ENCODE data around the gene ITSN1. TPM values are rescaled to one million over a fixed set of nuclear protein-coding genes. Genes with fewer than 3 reads are reported as not detected.
"Not testable (repeated sequence)": the region's sequence is repeated elsewhere in the genome, so short reads cannot be mapped to it uniquely, and the experiment has no call there.

The ITSN1 gene
- total RNA-seq, 3 donors from 2014 or later = 2.1 to 2.5 (median 2.4) TPM

DNA sequence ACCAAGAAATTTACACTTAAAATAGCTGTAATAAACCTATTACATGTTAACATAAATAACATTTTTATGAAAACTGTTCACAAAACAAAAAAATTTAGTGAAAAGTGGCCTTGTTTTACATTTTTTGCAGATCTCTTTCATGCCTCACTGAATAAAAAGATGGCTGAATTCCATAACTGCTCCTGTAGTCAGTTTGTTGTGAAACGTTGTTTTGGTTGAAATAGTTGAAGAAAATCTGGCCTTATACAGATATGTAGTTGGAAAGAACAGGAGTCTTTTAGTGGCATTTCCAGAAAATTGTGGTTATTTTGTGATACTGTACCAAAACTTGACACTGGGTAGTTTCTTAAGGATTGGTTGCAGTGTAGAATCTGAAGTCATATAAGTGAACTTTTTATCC lies 18.1 kb downstream of the ITSN1 start:
- Mint-ChIP-seq H3K4me1 (ENCODE audit: low read depth) (no peaks in the 10 kb centered on the region), H3K9me3 (peaks cover 10% of the 10 kb centered on the region), H3K4me3 (no peak overlapping the region), H3K27me3 (ENCODE audit: low read depth) (peaks cover 10% of the 10 kb centered on the region), H3K36me3 (ENCODE audit: insufficient read depth) (no peaks in the 10 kb centered on the region)
- ATAC-seq (no peak), DNase-seq (no peak)

DNA sequence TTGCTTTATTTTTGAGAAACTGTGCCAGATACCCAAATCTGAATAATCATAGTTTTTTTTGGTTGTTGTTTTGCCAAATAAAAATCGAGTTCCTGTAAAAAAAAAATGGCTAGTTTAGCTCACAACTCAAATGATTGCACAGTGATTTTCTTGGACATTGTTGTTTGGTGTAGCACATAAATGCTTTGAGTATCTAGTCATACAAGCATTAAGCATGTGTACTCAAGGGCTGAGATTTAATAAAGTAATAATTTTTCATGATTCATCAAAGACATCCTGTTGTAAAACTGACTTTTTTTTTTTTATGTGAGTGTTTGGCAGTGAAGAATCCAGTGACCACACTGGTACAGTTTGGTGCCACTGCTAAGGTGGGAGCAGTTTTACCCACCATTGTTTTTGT lies 18.8 kb downstream of the ITSN1 start:
- ATAC-seq (no peak), DNase-seq (no peak)
- H3K4me1 Mint-ChIP-seq (ENCODE audit: low read depth) = no peaks in the 10 kb centered on the region
- no peak overlapping the region for H3K4me3 Mint-ChIP-seq
- no peaks in the 10 kb centered on the region for H3K36me3 Mint-ChIP-seq (ENCODE audit: insufficient read depth)
- peaks cover 8% of the 10 kb centered on the region for H3K27me3 Mint-ChIP-seq (ENCODE audit: low read depth)
- peaks cover 10% of the 10 kb centered on the region for H3K9me3 Mint-ChIP-seq

DNA sequence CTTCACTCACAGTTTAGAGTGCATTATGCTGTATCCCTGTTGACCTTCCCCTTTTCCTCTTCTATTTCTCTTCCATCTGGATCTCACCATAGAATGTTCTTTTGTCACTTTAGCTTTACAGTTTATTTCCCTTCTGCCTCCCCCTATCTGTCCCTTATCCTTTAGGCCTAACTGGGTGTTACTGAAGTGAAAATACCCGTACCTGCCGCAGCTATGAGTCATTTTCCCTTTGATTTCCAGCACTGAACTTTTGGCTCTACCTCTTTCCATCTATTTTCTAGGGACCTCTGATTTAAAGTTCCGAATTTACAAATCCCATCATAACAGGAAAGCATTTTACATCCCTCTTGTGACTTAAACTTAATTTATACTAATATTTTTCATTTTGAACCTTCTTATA lies 19.7 kb downstream of the ITSN1 start:
- no peak for DNase-seq
- peaks cover 10% of the 10 kb centered on the region for H3K9me3 Mint-ChIP-seq
- H3K4me1 Mint-ChIP-seq (ENCODE audit: low read depth) = no peaks in the 10 kb centered on the region
- peaks cover 7% of the 10 kb centered on the region for H3K27me3 Mint-ChIP-seq (ENCODE audit: low read depth)
- H3K36me3 Mint-ChIP-seq (ENCODE audit: insufficient read depth) = no peaks in the 10 kb centered on the region
- ATAC-seq = no peak
- no peak overlapping the region for H3K4me3 Mint-ChIP-seq

DNA sequence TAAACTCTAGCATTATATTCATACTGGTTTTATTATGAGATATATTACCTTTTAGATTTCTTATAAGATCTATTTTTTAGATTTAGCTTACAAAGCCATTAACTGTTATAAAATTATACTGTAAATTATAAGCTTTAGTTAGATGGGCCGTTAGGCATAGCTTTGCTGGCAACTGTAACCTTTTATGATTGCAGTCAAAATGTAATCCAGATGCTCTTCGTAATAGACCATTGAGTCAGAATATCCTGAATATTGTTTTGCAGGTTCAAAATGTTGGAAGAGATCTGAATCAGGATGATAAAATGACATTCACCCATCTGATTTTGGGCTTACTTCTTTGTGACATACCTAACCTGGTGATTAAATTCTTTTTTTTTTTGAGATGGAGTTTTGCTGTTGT lies 20.9 kb downstream of the ITSN1 start:
- Mint-ChIP-seq H3K4me1 (ENCODE audit: low read depth) (no peaks in the 10 kb centered on the region), H3K36me3 (ENCODE audit: insufficient read depth) (no peaks in the 10 kb centered on the region), H3K27me3 (ENCODE audit: low read depth) (peaks cover 3% of the 10 kb centered on the region), H3K4me3 (no peak overlapping the region), H3K9me3 (peaks cover 10% of the 10 kb centered on the region)
- DNase-seq = no peak
- ATAC-seq = no peak

DNA sequence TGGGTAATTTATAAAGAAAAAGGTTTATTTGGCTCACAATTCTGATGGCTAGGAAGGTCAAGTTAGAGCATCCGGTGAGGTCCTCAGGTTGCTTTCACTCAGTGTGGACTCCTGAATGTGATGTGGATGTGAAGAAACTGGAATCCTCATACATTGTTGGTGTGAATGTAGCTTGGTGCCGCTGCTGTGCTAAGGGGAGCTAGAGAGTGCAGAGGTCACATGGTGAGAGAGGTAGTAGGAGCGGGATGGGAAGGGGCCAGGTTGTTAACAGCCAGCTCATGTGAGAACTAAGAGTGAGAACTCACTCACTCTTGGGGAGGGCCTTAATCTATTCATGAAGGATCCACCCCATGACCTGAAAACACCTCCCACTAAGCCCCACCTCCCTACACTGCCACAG lies 21.8 kb downstream of the ITSN1 start:
- Mint-ChIP-seq H3K4me3 (no peak overlapping the region), H3K9me3 (peaks cover 10% of the 10 kb centered on the region), H3K27me3 (ENCODE audit: low read depth) (peaks cover 2% of the 10 kb centered on the region), H3K4me1 (ENCODE audit: low read depth) (no peaks in the 10 kb centered on the region), H3K36me3 (ENCODE audit: insufficient read depth) (no peaks in the 10 kb centered on the region)
- no peak for ATAC-seq
- DNase-seq = no peak

DNA sequence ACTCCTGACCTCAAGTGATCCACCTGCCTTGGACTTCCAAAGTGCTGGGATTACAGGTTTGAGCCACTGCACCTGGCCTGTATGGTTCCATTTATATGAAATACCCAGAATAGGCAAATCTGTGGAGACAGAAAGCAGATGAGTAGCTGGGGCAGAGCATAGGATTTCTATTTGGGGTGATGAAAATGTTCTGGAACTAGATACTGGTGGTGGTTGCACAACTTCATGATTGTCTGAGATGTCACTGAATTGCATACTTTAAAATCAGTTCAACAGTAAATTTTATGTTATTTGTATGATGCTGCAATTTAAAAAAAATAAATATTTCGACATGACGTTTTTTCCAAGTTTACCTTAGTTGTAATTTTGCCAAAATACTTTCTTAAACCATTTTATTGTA lies 23.9 kb downstream of the ITSN1 start:
- Mint-ChIP-seq H3K9me3 (peaks cover 8% of the 10 kb centered on the region), H3K36me3 (ENCODE audit: insufficient read depth) (no peaks in the 10 kb centered on the region), H3K4me3 (no peak overlapping the region), H3K27me3 (ENCODE audit: low read depth) (no peaks in the 10 kb centered on the region), H3K4me1 (ENCODE audit: low read depth) (no peaks in the 10 kb centered on the region)
- no peak for ATAC-seq
- no peak for DNase-seq

DNA sequence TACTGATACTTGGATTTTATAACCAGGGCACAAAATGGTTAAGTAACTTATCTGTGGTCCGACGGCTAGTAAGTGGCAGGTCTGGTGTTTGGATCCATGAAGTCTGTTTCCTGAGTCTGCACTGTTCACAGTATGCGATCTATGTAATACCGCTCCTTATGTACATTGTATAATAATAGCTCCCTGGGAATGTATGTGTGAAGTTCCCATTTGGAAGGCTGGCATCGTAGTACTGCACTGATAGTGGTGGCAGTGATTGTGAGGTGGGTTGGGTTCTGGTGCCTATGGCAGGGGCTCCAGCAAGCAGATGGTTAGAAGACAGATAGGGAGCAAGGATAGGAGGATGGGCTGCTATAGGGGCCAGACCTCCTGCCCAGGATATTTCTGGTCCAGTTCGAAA lies 25.3 kb downstream of the ITSN1 start:
- Mint-ChIP-seq H3K4me1 (ENCODE audit: low read depth) (no peaks in the 10 kb centered on the region), H3K9me3 (no peaks in the 10 kb centered on the region), H3K4me3 (no peak overlapping the region), H3K27me3 (ENCODE audit: low read depth) (no peaks in the 10 kb centered on the region), H3K36me3 (ENCODE audit: insufficient read depth) (no peaks in the 10 kb centered on the region)
- DNase-seq = no peak
- ATAC-seq = no peak

DNA sequence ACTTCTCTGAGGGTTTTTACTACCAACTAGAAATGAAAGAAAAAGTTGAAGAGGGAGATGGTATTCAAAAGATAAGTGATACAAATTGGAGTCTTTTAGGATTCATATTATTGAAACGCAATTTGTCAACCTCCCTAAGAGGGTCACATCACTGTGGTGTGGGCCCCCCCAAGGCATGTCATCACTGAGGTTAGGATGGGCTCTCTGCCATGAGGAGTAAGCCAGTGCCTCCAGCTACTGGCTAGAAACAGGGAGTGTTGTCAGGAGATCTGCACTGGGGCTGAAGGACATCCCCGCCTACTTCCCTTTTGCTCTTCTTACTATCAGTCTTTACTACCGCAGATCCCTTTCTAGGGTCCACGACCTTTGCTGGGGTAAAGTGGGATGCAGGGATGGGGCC lies 25.9 kb downstream of the ITSN1 start:
- Mint-ChIP-seq H3K4me1 (ENCODE audit: low read depth) (no peaks in the 10 kb centered on the region), H3K27me3 (ENCODE audit: low read depth) (no peaks in the 10 kb centered on the region), H3K36me3 (ENCODE audit: insufficient read depth) (no peaks in the 10 kb centered on the region), H3K9me3 (no peaks in the 10 kb centered on the region), H3K4me3 (no peak overlapping the region)
- DNase-seq = no peak
- no peak for ATAC-seq

DNA sequence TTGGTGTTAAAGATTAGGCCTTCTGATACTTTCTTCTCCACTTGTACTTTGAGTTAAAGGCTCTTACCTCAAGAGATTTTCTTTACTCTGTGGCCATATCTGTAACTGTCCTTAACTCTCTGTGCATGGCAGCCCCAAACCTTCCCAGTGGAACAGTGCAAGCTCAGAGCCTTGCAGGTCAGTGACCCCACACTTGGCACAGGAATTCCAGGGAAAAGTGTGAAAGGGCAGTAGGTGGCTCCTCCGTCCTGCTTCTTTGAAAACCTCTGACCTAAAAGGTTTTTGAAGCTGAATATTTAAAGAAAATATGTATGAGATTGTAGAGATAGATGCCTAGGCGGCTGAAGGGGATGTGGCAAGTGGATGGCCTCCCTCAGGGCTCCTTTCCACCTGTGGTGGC lies 26.3 kb downstream of the ITSN1 start:
- no peaks in the 10 kb centered on the region for H3K36me3 Mint-ChIP-seq (ENCODE audit: insufficient read depth)
- H3K27me3 Mint-ChIP-seq (ENCODE audit: low read depth) = no peaks in the 10 kb centered on the region
- no peak overlapping the region for H3K4me3 Mint-ChIP-seq
- DNase-seq = no peak
- H3K4me1 Mint-ChIP-seq (ENCODE audit: low read depth) = no peaks in the 10 kb centered on the region
- no peaks in the 10 kb centered on the region for H3K9me3 Mint-ChIP-seq
- ATAC-seq = no peak

DNA sequence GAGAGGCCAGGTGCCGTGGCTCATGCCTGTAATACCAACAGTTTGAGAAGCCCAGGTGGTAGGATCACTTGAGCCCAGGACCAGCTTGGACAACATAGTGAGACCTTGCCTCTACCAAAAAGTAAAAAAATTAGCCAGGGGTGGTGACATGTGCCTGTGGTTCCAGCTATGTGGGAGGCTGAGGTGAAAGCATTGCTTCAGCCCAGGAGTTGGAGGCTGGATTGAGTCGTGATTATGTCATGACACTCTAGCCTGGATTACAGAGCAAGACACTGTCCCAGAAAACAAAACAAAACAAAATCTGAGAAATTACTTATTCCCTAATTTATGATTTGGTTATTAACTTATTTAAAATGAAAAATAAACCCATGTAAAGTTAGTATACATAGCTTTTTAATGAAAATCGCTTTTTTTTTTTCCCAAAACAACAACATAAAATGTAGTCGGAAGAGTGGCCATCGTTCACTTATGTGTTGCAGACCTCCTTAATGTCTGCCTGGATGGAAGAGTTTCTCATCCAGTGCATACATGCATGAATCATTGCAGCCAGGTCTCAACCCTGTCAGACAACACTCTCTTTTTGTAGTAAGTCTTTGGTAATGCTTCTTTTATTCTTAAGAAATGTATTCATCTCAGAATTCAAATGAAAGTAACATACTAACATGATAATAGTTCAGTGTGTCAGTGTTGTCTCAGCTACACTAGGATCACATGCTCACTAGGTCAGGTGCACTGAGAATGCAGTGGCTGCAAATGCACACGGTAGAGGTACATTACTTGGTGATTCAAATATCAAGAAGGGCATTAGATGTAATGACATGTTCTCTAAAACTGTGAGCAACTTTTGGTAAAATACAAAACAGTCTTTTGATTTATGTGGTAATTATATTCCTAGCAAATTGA lies 28.0 kb downstream of the ITSN1 start:
- Mint-ChIP-seq H3K36me3 (ENCODE audit: insufficient read depth) (no peaks in the 10 kb centered on the region), H3K4me1 (ENCODE audit: low read depth) (no peaks in the 10 kb centered on the region), H3K4me3 (no peak overlapping the region), H3K27me3 (ENCODE audit: low read depth) (no peaks in the 10 kb centered on the region), H3K9me3 (no peaks in the 10 kb centered on the region)
- ATAC-seq (no peak), DNase-seq (no peak)

DNA sequence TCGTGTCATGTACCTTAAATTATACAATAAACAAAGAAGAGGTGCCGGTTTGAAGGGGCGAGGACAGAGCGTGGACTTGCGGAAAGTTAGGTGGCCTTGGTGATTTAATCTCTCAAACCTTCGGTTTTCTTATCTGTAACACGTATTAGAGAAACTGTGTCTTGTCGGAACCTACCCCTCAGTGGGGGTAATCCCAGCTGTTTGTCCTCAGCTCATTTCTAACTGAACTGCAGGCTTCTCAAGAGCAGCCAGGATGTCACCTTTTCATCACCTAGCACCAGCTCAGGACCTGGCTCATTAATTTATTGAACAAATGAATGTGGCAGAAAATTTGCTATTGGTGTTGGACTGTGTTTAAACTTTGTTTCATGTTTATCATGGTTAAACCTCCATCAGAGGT lies 31.2 kb downstream of the ITSN1 start:
- H3K9me3 Mint-ChIP-seq = no peaks in the 10 kb centered on the region
- DNase-seq = no peak
- no peaks in the 10 kb centered on the region for H3K4me1 Mint-ChIP-seq (ENCODE audit: low read depth)
- no peak overlapping the region for H3K4me3 Mint-ChIP-seq
- H3K27me3 Mint-ChIP-seq (ENCODE audit: low read depth) = peaks cover 5% of the 10 kb centered on the region
- ATAC-seq = no peak
- H3K36me3 Mint-ChIP-seq (ENCODE audit: insufficient read depth) = no peaks in the 10 kb centered on the region

DNA sequence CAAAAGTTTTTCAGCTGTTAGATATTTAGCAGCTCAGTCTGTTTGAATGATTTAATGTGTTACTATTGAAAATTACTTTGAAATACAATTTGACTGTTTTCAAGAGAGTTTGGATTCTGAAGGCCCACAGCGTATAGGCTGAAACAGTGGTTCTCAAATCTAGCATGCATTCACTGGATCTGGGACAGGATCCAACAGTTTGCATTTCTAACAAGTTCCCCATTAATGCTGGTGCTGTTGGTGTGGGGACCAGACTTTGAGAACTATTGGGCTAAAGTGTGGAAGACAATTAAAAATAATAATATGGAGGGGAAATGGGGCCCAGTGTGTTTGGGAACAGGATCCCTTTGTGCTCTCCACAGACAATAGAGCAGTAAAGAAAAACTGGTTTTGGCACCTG lies 31.9 kb downstream of the ITSN1 start:
- Mint-ChIP-seq H3K36me3 (ENCODE audit: insufficient read depth) (no peaks in the 10 kb centered on the region), H3K9me3 (no peaks in the 10 kb centered on the region), H3K4me3 (no peak overlapping the region), H3K27me3 (ENCODE audit: low read depth) (peaks cover 5% of the 10 kb centered on the region), H3K4me1 (ENCODE audit: low read depth) (no peaks in the 10 kb centered on the region)
- DNase-seq (no peak), ATAC-seq (no peak)

DNA sequence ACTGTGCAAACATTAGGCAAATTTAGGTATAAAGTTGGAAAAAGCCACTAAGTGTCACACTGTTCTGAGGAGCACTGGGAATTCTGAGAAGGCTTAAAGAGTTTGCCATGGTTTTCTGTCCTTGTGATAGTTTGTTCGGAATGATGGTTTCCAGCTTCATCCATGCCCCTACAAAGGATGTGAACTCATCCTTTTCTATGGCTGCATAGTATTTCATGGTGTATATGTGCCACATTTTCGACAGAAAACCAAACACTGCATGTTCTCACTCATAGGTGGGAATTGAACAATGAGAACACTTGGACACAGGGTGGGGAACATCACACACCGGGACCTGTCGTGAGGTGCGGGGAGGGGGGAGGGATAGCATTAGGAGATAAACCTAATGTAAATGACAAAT lies 34.4 kb downstream of the ITSN1 start:
- not testable (repeated sequence) for H3K4me3 Mint-ChIP-seq; ATAC-seq; DNase-seq; H3K36me3 Mint-ChIP-seq (ENCODE audit: insufficient read depth); H3K4me1 Mint-ChIP-seq (ENCODE audit: low read depth); H3K9me3 Mint-ChIP-seq; H3K27me3 Mint-ChIP-seq (ENCODE audit: low read depth)

DNA sequence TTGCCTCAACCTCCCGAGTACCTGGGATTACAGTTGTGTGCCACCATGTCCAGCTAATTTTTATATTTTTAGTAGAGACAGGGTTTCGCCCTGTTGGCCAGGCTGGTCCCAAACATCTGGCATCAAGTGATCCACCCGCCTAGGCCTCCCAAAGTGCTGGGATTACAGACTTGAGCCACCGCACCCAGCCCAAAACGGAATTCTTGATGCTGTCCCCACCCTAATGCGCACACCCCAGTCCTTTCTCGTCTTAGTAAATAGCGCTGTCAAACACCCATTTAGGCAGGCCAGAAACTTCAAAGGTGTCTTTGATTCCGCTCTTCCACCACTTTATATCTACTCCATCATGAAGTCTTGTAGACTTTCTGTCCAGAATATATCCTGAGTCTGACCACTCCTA lies 35.1 kb downstream of the ITSN1 start:
- Mint-ChIP-seq H3K9me3 (no peaks in the 10 kb centered on the region), H3K27me3 (ENCODE audit: low read depth) (peaks cover 8% of the 10 kb centered on the region), H3K4me3 (no peak overlapping the region), H3K36me3 (ENCODE audit: insufficient read depth) (no peaks in the 10 kb centered on the region), H3K4me1 (ENCODE audit: low read depth) (no peaks in the 10 kb centered on the region)
- ATAC-seq = no peak
- no peak for DNase-seq

DNA sequence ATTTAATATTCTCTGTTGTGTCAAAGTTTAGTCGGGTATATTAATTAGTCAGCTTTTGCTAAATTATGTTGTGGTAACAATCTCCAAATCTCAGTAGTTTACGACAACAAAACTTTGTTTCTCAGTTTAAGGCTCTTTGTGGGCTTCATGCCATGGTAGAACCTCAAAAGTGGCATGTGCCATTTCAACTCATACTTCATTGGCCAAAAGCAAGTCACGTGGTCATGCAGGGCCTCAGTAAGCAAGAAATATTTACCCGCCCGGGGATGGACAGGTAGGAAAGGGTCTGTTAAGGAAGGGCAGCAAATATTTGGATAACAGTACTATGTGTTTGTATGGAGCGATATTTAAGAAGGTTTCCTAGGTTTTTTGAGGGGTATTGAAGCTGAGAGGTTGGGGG lies 38.6 kb downstream of the ITSN1 start:
- H3K4me3 Mint-ChIP-seq = no peak overlapping the region
- H3K36me3 Mint-ChIP-seq (ENCODE audit: insufficient read depth) = no peaks in the 10 kb centered on the region
- H3K27me3 Mint-ChIP-seq (ENCODE audit: low read depth) = peaks cover 18% of the 10 kb centered on the region
- DNase-seq = no peak
- H3K9me3 Mint-ChIP-seq = no peaks in the 10 kb centered on the region
- no peaks in the 10 kb centered on the region for H3K4me1 Mint-ChIP-seq (ENCODE audit: low read depth)
- no peak for ATAC-seq
